Upper lobe of left lung (tissue), 6 donors: ENCODE results near the gene BACH1. TPM values are rescaled to one million over a fixed set of nuclear protein-coding genes. Genes with fewer than 3 reads are reported as not detected.
A peak's percentile ranks its signal among the peaks of the same experiment; 100 is the strongest.

ENCODE experiments used
- ATAC-seq, 2 donors: fragments of 200-7000 bp; cut with Tn5 transposase; one replicate each; pipeline ENCODE4 v1.9.1; 2022; ENCODE audit warnings: mild to moderate bottlenecking in 2 of 2, moderate library complexity in 2 of 2; ENCODE audit not compliant: low FRiP score in 2 of 2
- DNase-seq, 2 donors: peaks; one replicate each; pipeline ENCODE4 v3.0.0-alpha.2; 2019 to 2020
- H3K27ac ChIP-seq, 4 donors: fragments of 200-600 bp; sonication (generic); one replicate each; pipeline ENCODE4 v1.5.1; 2016 to 2019
- H3K27me3 ChIP-seq, 4 donors: fragments of 200-600 bp; sonication (generic); one replicate each; pipeline ENCODE4 v1.5.1; 2017 to 2019
- H3K36me3 ChIP-seq, 4 donors: fragments of 200-600 bp; sonication (generic); one replicate each; pipeline ENCODE4 v1.5.1; 2016 to 2019
- H3K4me1 ChIP-seq, 4 donors: fragments of 200-600 bp; sonication (generic); one replicate each; pipeline ENCODE4 v1.5.1; 2018 to 2019
- H3K4me3 ChIP-seq, 4 donors: fragments of 200-600 bp; sonication (generic); one replicate each; pipeline ENCODE4 v1.5.1; 2017 to 2019; ENCODE audit warnings: mild to moderate bottlenecking in 2 of 4, moderate library complexity in 1 of 4
- H3K9me3 ChIP-seq, 4 donors: fragments of 200-600 bp; sonication (generic); one replicate each; pipeline ENCODE4 v1.5.1; 2018 to 2019
- CTCF ChIP-seq, 6 experiments: fragments of 450-650 bp in 4 of 6; fragments of 200-600 bp in 2 of 6; sonication (generic) in 2 of 6; IDR thresholded peaks; one replicate each; pipeline ENCODE4 v1.5.1; 2016 to 2019; ENCODE audit warnings: antibody characterized with exemption in 6 of 6
- EP300 ChIP-seq, 4 donors: sonication (generic); formaldehyde crosslinking; IDR thresholded peaks; one replicate each; pipeline ENCODE4 v1.5.1; 2017; ENCODE audit warnings: antibody characterized with exemption in 4 of 4, control low read depth in 2 of 4
- POLR2A ChIP-seq, 4 donors: fragments of 450-650 bp; IDR thresholded peaks; one replicate each; pipeline ENCODE4 v1.5.1; 2016 to 2017; ENCODE audit warnings: antibody characterized with exemption in 4 of 4, mild to moderate bottlenecking in 2 of 4
- POLR2AphosphoS5 ChIP-seq, 2 donors: sonication (generic); formaldehyde crosslinking; IDR thresholded peaks; one replicate each; pipeline ENCODE4 v1.5.1; 2017; ENCODE audit warnings: antibody characterized with exemption in 2 of 2
- WGBS, 2 donors: methylation state at CpG; one replicate each; pipeline ENCODE4 v1.1.5; 2017 to 2018; 5-methylcytosine and 5-hydroxymethylcytosine counted together
- total RNA-seq, 6 donors: library from RNA; depleted of rRNA in 4 of 6; stranded (reverse); fragments of >200 nt in 4 of 6; gene quantifications; one replicate each; pipeline versions ENCODE4 v1.1.0 to v1.2.1, GENCODE V29; 2016 to 2021
- donor health status: DM: no; HTN: no; CAD: no; lungs with moderate emphysema.
- donor health status: DM: no; HTN: yes; CAD: no; lungs with severe emphysema.

BACH1 gene
- total RNA-seq, 6 donors from 2014 or later: 41.6 to 119 (median 78.9) TPM

- Histone ChIP-seq H3K36me3 (peaks cover 0 to 9% (median 1%) of the 10 kb centered on the region in 4 donors), H3K27ac (no peak overlapping the region), H3K9me3 (no peaks in the 10 kb centered on the region), H3K4me3 (no peak overlapping the region), H3K27me3 (no peaks in the 10 kb centered on the region), H3K4me1 (no peaks in the 10 kb centered on the region)
- 96 to 99% methylated on average over 3 of the region's 3 CpGs for WGBS, 2 donors
- no peak for DNase-seq
- no peak for TF ChIP-seq POLR2AphosphoS5 (IDR thresholded peaks at IDR 0.05)
- TF ChIP-seq EP300 (IDR thresholded peaks at IDR 0.05): no peak
- TF ChIP-seq CTCF (IDR thresholded peaks at IDR 0.05): no peak
- no peak for TF ChIP-seq POLR2A (IDR thresholded peaks at IDR 0.05)
- no peak for ATAC-seq
Measured at GRCh38 chr21:29366532-29366931, 67.8 kb downstream of the BACH1 start.

GRCh38 chr21:29367335-29367734 is 68.6 kb downstream of the BACH1 start:
- Histone ChIP-seq H3K4me1 (no peaks in the 10 kb centered on the region), H3K36me3 (peaks cover 0 to 9% (median 1%) of the 10 kb centered on the region in 4 donors), H3K27ac (no peak overlapping the region), H3K4me3 (no peak overlapping the region), H3K27me3 (no peaks in the 10 kb centered on the region), H3K9me3 (no peaks in the 10 kb centered on the region)
- no peak for ATAC-seq
- TF ChIP-seq EP300 (IDR thresholded peaks at IDR 0.05): no peak
- no peak for TF ChIP-seq CTCF (IDR thresholded peaks at IDR 0.05)
- no peak for TF ChIP-seq POLR2AphosphoS5 (IDR thresholded peaks at IDR 0.05)
- TF ChIP-seq POLR2A (IDR thresholded peaks at IDR 0.05): no peak
- DNase-seq: no peak
- 98 to 100% methylated on average over 2 of the region's 2 CpGs for WGBS, 2 donors

- Histone ChIP-seq H3K27ac (no peak overlapping the region), H3K4me1 (no peaks in the 10 kb centered on the region), H3K27me3 (no peaks in the 10 kb centered on the region), H3K36me3 (peaks cover 0 to 7% (median 1%) of the 10 kb centered on the region in 4 donors), H3K9me3 (no peaks in the 10 kb centered on the region), H3K4me3 (no peak overlapping the region)
- DNase-seq (no peak), ATAC-seq (no peak)
- TF ChIP-seq EP300 (IDR thresholded peaks at IDR 0.05) (no peak), POLR2AphosphoS5 (IDR thresholded peaks at IDR 0.05) (no peak), POLR2A (IDR thresholded peaks at IDR 0.05) (no peak), CTCF (IDR thresholded peaks at IDR 0.05) (no peak)
- WGBS, 2 donors: 90 to 94% methylated on average over 3 of the region's 3 CpGs
Measured at GRCh38 chr21:29368906-29369305, 70.2 kb downstream of the BACH1 start.

GRCh38 chr21:29371464-29371863 is 72.7 kb downstream of the BACH1 start:
- no peak overlapping the region for H3K4me3 ChIP-seq
- H3K27me3 ChIP-seq: no peaks in the 10 kb centered on the region
- no peak for ATAC-seq
- 88 to 96% methylated on average over 4 of the region's 4 CpGs for WGBS, 2 donors
- H3K9me3 ChIP-seq: no peaks in the 10 kb centered on the region
- no peaks in the 10 kb centered on the region for H3K4me1 ChIP-seq
- no peak for TF ChIP-seq POLR2AphosphoS5 (IDR thresholded peaks at IDR 0.05)
- TF ChIP-seq POLR2A (IDR thresholded peaks at IDR 0.05): no peak
- no peak for TF ChIP-seq CTCF (IDR thresholded peaks at IDR 0.05)
- TF ChIP-seq EP300 (IDR thresholded peaks at IDR 0.05): no peak
- peaks cover 0 to 7% (median 1%) of the 10 kb centered on the region in 4 donors for H3K36me3 ChIP-seq
- no peak for DNase-seq
- no peak overlapping the region for H3K27ac ChIP-seq

- DNase-seq: peak in 1 of 2 donors; percentile 54
- Histone ChIP-seq H3K4me1 (no peaks in the 10 kb centered on the region), H3K27ac (no peak overlapping the region), H3K4me3 (no peak overlapping the region), H3K9me3 (no peaks in the 10 kb centered on the region), H3K36me3 (peaks cover 0 to 7% (median 1%) of the 10 kb centered on the region in 4 donors), H3K27me3 (no peaks in the 10 kb centered on the region)
- TF ChIP-seq POLR2A (IDR thresholded peaks at IDR 0.05) (no peak), CTCF (IDR thresholded peaks at IDR 0.05) (peak; percentile 57 to 92 (median 77))
- WGBS, 2 donors: 46 to 50% methylated on average over 11 of the region's 11 CpGs
- peak; percentile 83 to 90 for ATAC-seq
Measured at GRCh38 chr21:29372063-29372802, 73.5 kb downstream of the BACH1 start.
